ENCODE data around the gene ARNT2. TPM values are rescaled to one million over a fixed set of nuclear protein-coding genes. Genes with fewer than 3 reads are reported as not detected.

Gene ARNT2
- total RNA-seq, 1 experiment from 2014 or later: 3.6 TPM

DNA sequence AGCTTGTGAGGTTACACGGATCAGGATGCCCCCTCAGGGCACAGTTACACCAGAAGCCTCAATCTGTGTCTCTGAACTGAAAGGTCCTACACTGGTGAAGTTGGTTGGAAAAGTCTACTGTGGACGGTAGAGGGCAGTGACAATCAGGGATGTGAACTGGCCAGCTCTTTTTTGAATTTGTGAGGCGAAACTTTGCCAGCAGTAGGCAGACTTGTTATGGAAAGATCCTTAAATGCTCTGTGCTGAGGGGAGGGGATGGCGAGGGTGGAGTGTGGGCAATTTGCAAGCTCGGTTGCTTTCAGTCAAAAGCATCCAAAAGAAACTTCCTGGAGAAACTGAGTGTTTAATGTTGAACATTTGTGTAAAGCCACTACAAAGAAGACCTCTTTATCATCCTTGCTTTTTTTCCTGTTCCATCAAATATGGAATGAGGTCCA, 163.6 kb downstream of the ARNT2 start:
- Mint-ChIP-seq H3K4me1 (ENCODE audit: low read depth, unreplicated experiment) (peaks cover 7% of the 10 kb centered on the region), H3K27ac (ENCODE audit: unreplicated experiment) (no peak overlapping the region), H3K9me3 (ENCODE audit: low read depth, unreplicated experiment) (no peaks in the 10 kb centered on the region), H3K36me3 (ENCODE audit: insufficient read depth, unreplicated experiment) (no peaks in the 10 kb centered on the region), H3K4me3 (ENCODE audit: low read depth, unreplicated experiment) (no peak overlapping the region), H3K27me3 (ENCODE audit: unreplicated experiment) (peaks cover 16% of the 10 kb centered on the region)
- CTCF ChIA-PET: interaction anchor here (0.6 to 3.9 kb wide), 17 partner anchors 10 to 402 kb away, joined by 3 to 151 read pairs (median 4); partner anchors contain the start of genes ABHD17C and CEMIP
- BruUV-seq (replicated peaks): no TSS peak
- TF ChIP-seq, protein P1, sequence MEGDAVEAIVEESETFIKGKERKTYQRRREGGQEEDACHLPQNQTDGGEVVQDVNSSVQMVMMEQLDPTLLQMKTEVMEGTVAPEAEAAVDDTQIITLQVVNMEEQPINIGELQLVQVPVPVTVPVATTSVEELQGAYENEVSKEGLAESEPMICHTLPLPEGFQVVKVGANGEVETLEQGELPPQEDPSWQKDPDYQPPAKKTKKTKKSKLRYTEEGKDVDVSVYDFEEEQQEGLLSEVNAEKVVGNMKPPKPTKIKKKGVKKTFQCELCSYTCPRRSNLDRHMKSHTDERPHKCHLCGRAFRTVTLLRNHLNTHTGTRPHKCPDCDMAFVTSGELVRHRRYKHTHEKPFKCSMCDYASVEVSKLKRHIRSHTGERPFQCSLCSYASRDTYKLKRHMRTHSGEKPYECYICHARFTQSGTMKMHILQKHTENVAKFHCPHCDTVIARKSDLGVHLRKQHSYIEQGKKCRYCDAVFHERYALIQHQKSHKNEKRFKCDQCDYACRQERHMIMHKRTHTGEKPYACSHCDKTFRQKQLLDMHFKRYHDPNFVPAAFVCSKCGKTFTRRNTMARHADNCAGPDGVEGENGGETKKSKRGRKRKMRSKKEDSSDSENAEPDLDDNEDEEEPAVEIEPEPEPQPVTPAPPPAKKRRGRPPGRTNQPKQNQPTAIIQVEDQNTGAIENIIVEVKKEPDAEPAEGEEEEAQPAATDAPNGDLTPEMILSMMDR (IDR thresholded peaks at IDR 0.05; ENCODE audit: unreplicated experiment): peak; percentile 75
- peak; percentile 76 for DNase-seq
- intact Hi-C loops (cut with micrococcal nuclease; ENCODE audit: unreplicated experiment): loop anchor here (1.0 to 5.0 kb wide), 8 partner anchors 17 to 403 kb away; partner anchors contain the start of gene ABHD17C

DNA sequence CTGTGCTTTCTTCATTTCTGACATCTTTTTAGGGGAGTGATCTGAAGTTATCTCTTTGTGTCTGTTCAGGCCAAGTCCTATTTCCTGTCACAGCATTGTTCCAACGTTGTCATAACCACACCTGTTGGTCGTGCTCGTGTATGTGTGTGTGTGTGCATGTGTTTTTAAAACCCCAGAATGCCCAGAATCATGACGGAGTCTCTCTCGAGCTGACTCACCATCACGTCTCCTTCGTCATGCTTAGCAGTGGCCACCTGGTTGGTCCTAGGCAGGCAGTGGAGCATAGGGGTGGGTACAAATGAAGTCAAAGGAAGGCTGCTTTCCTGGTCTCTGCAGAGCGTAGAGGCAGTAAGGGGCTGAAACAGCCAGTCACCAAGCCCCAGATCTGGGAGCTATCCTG, 164.1 kb downstream of the ARNT2 start:
- TF ChIP-seq, protein P1 (IDR thresholded peaks at IDR 0.05; ENCODE audit: unreplicated experiment): no peak
- no TSS peak for BruUV-seq (replicated peaks)
- intact Hi-C loops (cut with micrococcal nuclease; ENCODE audit: unreplicated experiment): loop anchor here (5.0 kb wide), 2 partner anchors 94 to 129 kb away; partner anchors contain the start of gene ABHD17C
- H3K36me3 Mint-ChIP-seq (ENCODE audit: insufficient read depth, unreplicated experiment): no peaks in the 10 kb centered on the region
- no peak for DNase-seq
- H3K27me3 Mint-ChIP-seq (ENCODE audit: unreplicated experiment): peaks cover 16% of the 10 kb centered on the region
- no peaks in the 10 kb centered on the region for H3K9me3 Mint-ChIP-seq (ENCODE audit: low read depth, unreplicated experiment)
- CTCF ChIA-PET: interaction anchor here (0.5 to 3.9 kb wide), 16 partner anchors 9 to 513 kb away, joined by 3 to 151 read pairs (median 5); partner anchors contain the start of genes ABHD17C and CEMIP
- no peak overlapping the region for H3K27ac Mint-ChIP-seq (ENCODE audit: unreplicated experiment)
- H3K4me3 Mint-ChIP-seq (ENCODE audit: low read depth, unreplicated experiment): no peak overlapping the region
- peaks cover 5% of the 10 kb centered on the region for H3K4me1 Mint-ChIP-seq (ENCODE audit: low read depth, unreplicated experiment)

DNA sequence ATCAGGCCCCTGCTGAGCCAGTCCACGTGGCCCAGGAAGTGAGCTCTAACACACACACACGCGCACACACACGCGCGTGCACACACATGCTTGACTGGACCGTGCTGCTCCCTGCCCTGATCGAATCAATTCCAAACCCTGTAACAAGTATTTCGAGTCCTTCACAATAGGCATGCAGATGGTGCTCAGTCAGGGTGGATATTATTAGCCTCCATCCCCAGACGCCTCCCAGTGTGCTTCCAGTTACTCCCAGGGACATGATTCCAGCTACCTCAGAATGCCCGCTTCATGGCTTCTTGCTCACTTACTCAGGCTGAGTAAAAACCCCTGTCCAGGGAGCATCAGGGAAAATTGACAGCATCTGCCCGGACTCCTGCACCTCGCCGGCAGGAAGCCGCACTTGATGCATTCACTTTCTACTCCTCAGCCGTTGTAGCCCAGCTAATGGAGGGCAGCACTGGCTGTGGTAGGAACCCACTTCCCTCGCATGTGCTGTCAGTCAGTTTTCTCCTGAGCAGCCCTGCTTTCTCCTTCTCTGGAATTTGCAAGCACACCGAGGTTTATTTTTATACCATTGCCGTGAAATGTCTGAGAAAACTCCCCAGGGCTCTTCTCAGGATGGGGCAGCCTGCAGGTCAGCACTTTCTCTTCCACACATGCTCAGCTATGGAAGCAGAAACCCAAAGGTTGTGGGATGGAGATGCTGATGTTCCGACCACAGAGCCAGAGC, 164.9 kb downstream of the ARNT2 start:
- H3K4me3 Mint-ChIP-seq (ENCODE audit: low read depth, unreplicated experiment): no peak overlapping the region
- peaks cover 18% of the 10 kb centered on the region for H3K27me3 Mint-ChIP-seq (ENCODE audit: unreplicated experiment)
- DNase-seq: no peak
- no peak overlapping the region for H3K27ac Mint-ChIP-seq (ENCODE audit: unreplicated experiment)
- intact Hi-C loops (cut with micrococcal nuclease; ENCODE audit: unreplicated experiment): loop anchor here (5.0 kb wide), 2 partner anchors 93 to 128 kb away; partner anchors contain the start of gene ABHD17C
- TF ChIP-seq, protein P1 (IDR thresholded peaks at IDR 0.05; ENCODE audit: unreplicated experiment): no peak
- CTCF ChIA-PET: interaction anchor here (0.5 to 3.9 kb wide), 3 partner anchors 16 to 514 kb away, joined by 4 to 151 read pairs (median 5); partner anchors contain the start of gene CEMIP
- H3K4me1 Mint-ChIP-seq (ENCODE audit: low read depth, unreplicated experiment): no peaks in the 10 kb centered on the region
- H3K36me3 Mint-ChIP-seq (ENCODE audit: insufficient read depth, unreplicated experiment): no peaks in the 10 kb centered on the region
- H3K9me3 Mint-ChIP-seq (ENCODE audit: low read depth, unreplicated experiment): no peaks in the 10 kb centered on the region
- BruUV-seq (replicated peaks): no TSS peak

DNA sequence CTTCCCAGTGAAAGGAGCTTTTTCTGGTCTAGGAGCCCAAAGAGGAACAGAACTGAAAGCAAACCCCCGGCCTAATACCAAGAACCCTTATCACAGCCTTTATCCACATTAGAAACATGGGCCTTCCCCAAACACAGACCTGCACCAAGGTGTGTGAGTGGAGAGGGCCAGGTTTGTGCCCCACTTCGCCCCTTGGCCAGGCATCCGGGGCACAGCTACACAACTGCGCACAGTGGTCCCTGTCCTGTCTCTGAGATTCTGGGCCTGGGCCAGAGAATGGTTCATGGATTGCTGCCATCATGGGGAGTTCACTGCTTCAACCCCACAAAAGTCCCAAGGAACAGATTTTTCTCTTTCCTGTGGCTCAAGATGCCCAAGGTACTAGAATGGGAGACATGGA, 165.5 kb downstream of the ARNT2 start:
- Mint-ChIP-seq H3K36me3 (ENCODE audit: insufficient read depth, unreplicated experiment) (no peaks in the 10 kb centered on the region), H3K27me3 (ENCODE audit: unreplicated experiment) (peaks cover 24% of the 10 kb centered on the region), H3K9me3 (ENCODE audit: low read depth, unreplicated experiment) (no peaks in the 10 kb centered on the region), H3K27ac (ENCODE audit: unreplicated experiment) (no peak overlapping the region), H3K4me3 (ENCODE audit: low read depth, unreplicated experiment) (no peak overlapping the region), H3K4me1 (ENCODE audit: low read depth, unreplicated experiment) (no peaks in the 10 kb centered on the region)
- intact Hi-C loops (cut with micrococcal nuclease; ENCODE audit: unreplicated experiment): loop anchor here (5.0 kb wide), 2 partner anchors 93 to 128 kb away; partner anchors contain the start of gene ABHD17C
- DNase-seq: no peak
- TF ChIP-seq, protein P1 (IDR thresholded peaks at IDR 0.05; ENCODE audit: unreplicated experiment): no peak
- CTCF ChIA-PET: no interaction called here
- BruUV-seq (replicated peaks): no TSS peak

All from Calu3 (cell line).